Fibroblast of pulmonary artery (primary cell): ENCODE measurements around the gene CNN2.

ENCODE experiments used
- DNase-seq: peaks from one replicate; pipeline ENCODE4 v3.0.0-alpha.2; 2010; ENCODE audit warnings: low read depth
- H3K4me3 ChIP-seq: replicated peaks from 2 replicates; pipeline ENCODE4 v1.5.1; 2011; ENCODE audit warnings: low read depth, mild to moderate bottlenecking, control low read depth, low read length, moderate library complexity
- CTCF ChIP-seq: IDR thresholded peaks from 2 replicates; pipeline ENCODE4 v1.5.1; 2011; ENCODE audit warnings: mild to moderate bottlenecking, control low read depth, low read length, inconsistent platforms; ENCODE audit errors: missing control alignments

Gene CNN2

GRCh38 chr19:1065606-1066109 is 39.2 kb downstream of the CNN2 start:
- no peak for TF ChIP-seq CTCF
- DNase-seq = no peak
- H3K4me3 ChIP-seq = no peak overlapping the region

- no peak for TF ChIP-seq CTCF
- DNase-seq = no peak
- H3K4me3 ChIP-seq = no peak overlapping the region
Observed at GRCh38 chr19:1066251-1066747, 39.9 kb downstream of the CNN2 start.

GRCh38 chr19:1066748-1067340 is 40.4 kb downstream of the CNN2 start, which contains the start of gene ARHGAP45:
Gene ARHGAP45, plus strand, starts transcription at chr19:1067167. Its CDS starts 239 bp downstream, at chr19:1067406.
- DNase-seq = no peak
- H3K4me3 ChIP-seq = no peak within 1 kb of the TSS
- no peak for TF ChIP-seq CTCF

- TF ChIP-seq CTCF = no peak
- no peak for DNase-seq
- no peak overlapping the region for H3K4me3 ChIP-seq
Observed at GRCh38 chr19:1067341-1067957, 41.0 kb downstream of the CNN2 start.

- DNase-seq = no peak
- TF ChIP-seq CTCF = no peak
Observed at GRCh38 chr19:1068009-1069001, 41.9 kb downstream of the CNN2 start.

GRCh38 chr19:1069009-1069779 is 42.8 kb downstream of the CNN2 start:
- no peak for TF ChIP-seq CTCF
- no peak overlapping the region for H3K4me3 ChIP-seq
- no peak for DNase-seq

More at GRCh38 chr19:1068009-1069001, 41.9 kb downstream of the CNN2 start:
- no peak overlapping the region for H3K4me3 ChIP-seq
